ENCODE data around the gene CEACAM21.

- no peak for TF ChIP-seq EZH2 (IDR thresholded peaks at IDR 0.05; ENCODE audit: low read length, missing control alignments)
- peak; percentile 40 to 66 for TF ChIP-seq CTCF (conservative IDR thresholded peaks at IDR 0.05 in 1 of 2, IDR thresholded peaks at IDR 0.05 in 1 of 2; ENCODE audit: low read depth in 1 of 2, low read length in 2 of 2)
Observed at GRCh38 chr19:41595258-41595889, 19.4 kb downstream of the CEACAM21 start.
